Mesothelial cell of epicardium (in vitro differentiated cells): ENCODE results near the gene TLR10. TPM values are rescaled to one million over a fixed set of nuclear protein-coding genes. Genes with fewer than 3 reads are reported as not detected.

Source experiments
- DNase-seq, 2 experiments: peaks; one replicate each; pipeline ENCODE4 v3.0.0; 2021; ENCODE audit warnings: low spot score in 2 of 2; ENCODE audit not compliant: unreplicated experiment in 2 of 2
- H3K27ac Mint-ChIP-seq: 2 replicates; pipeline ENCODE4 v1.8.0; 2021; ENCODE audit warnings: mixed read lengths
- H3K27me3 Mint-ChIP-seq: 2 replicates; pipeline ENCODE4 v1.8.0; 2021; ENCODE audit warnings: low read depth, mixed read lengths
- H3K36me3 Mint-ChIP-seq: 2 replicates; pipeline ENCODE4 v1.8.0; 2021; ENCODE audit warnings: mixed read lengths
- H3K4me1 Mint-ChIP-seq: 2 replicates; pipeline ENCODE4 v1.8.0; 2021; ENCODE audit warnings: mixed read lengths
- H3K4me3 Mint-ChIP-seq: 2 replicates; pipeline ENCODE4 v1.8.0; 2021; ENCODE audit warnings: mild to moderate bottlenecking, moderate library complexity, mixed read lengths
- H3K9me3 Mint-ChIP-seq: 2 replicates; pipeline ENCODE4 v1.8.0; 2021; ENCODE audit warnings: mixed read lengths
- CTCF ChIP-seq: fragments of 200-600 bp; sonication (generic); IDR thresholded peaks from one replicate; pipeline ENCODE4 v1.5.0; 2021; ENCODE audit warnings: antibody characterized with exemption; ENCODE audit not compliant: unreplicated experiment
- total RNA-seq: library from RNA; stranded (reverse); gene quantifications from 3 replicates; pipeline ENCODE4 v1.2.1, GENCODE V29; 2021

TLR10 gene
- total RNA-seq, 1 donor from 2014 or later = not detected

GRCh38 chr4:38733663-38734062 is 49.1 kb downstream of the TLR10 start:
- no peak for TF ChIP-seq CTCF
- no peaks in the 10 kb centered on the region for H3K27me3 Mint-ChIP-seq
- peaks cover 3% of the 10 kb centered on the region for H3K4me1 Mint-ChIP-seq
- DNase-seq = no peak
- H3K36me3 Mint-ChIP-seq = no peaks in the 10 kb centered on the region
- no peak overlapping the region for H3K27ac Mint-ChIP-seq
- no peak overlapping the region for H3K4me3 Mint-ChIP-seq
- H3K9me3 Mint-ChIP-seq = peaks cover 6% of the 10 kb centered on the region

GRCh38 chr4:38730830-38731646 is 51.8 kb downstream of the TLR10 start:
- no peak overlapping the region for H3K4me3 Mint-ChIP-seq
- no peak overlapping the region for H3K27ac Mint-ChIP-seq
- TF ChIP-seq CTCF = peak; percentile 93
- peaks cover 6% of the 10 kb centered on the region for H3K9me3 Mint-ChIP-seq
- no peaks in the 10 kb centered on the region for H3K4me1 Mint-ChIP-seq
- no peaks in the 10 kb centered on the region for H3K27me3 Mint-ChIP-seq
- DNase-seq = peak; percentile 71 to 90
- H3K36me3 Mint-ChIP-seq = no peaks in the 10 kb centered on the region

GRCh38 chr4:38730493-38730829 is 52.3 kb downstream of the TLR10 start:
- Mint-ChIP-seq H3K4me3 (no peak overlapping the region), H3K27ac (no peak overlapping the region), H3K4me1 (no peaks in the 10 kb centered on the region), H3K36me3 (no peaks in the 10 kb centered on the region), H3K9me3 (peaks cover 6% of the 10 kb centered on the region), H3K27me3 (no peaks in the 10 kb centered on the region)
- TF ChIP-seq CTCF = no peak
- no peak for DNase-seq

- H3K36me3 Mint-ChIP-seq = no peaks in the 10 kb centered on the region
Observed at GRCh38 chr4:38728631-38729141, 54.1 kb downstream of the TLR10 start.

GRCh38 chr4:38724475-38724808 is 58.3 kb downstream of the TLR10 start:
- TF ChIP-seq CTCF = no peak
- H3K27me3 Mint-ChIP-seq = no peaks in the 10 kb centered on the region
- peak overlapping the region; percentile 15 for H3K27ac Mint-ChIP-seq
- H3K36me3 Mint-ChIP-seq = no peaks in the 10 kb centered on the region
- no peaks in the 10 kb centered on the region for H3K9me3 Mint-ChIP-seq
- H3K4me1 Mint-ChIP-seq = peaks cover 19% of the 10 kb centered on the region
- no peak for DNase-seq
- no peak overlapping the region for H3K4me3 Mint-ChIP-seq

More at GRCh38 chr4:38728631-38729141, 54.1 kb downstream of the TLR10 start:
- Mint-ChIP-seq H3K27me3 (no peaks in the 10 kb centered on the region), H3K27ac (no peak overlapping the region), H3K4me3 (no peak overlapping the region), H3K9me3 (peaks cover 3% of the 10 kb centered on the region), H3K4me1 (peaks cover 9% of the 10 kb centered on the region)
- TF ChIP-seq CTCF = no peak
- DNase-seq = no peak
